Stimulated activated CD8-positive, alpha-beta memory T cell treated with anti-CD3 and anti-CD28 coated beads, Interleukin-4, amount 100 ng/mL, for 1 hour (primary cell): ENCODE measurements around the gene TRAF1.
"Not testable (repeated sequence)": the region's sequence is repeated elsewhere in the genome, so short reads cannot be mapped to it uniquely, and the experiment has no call there.

Source experiments
- DNase-seq, 2 donors: peaks; one replicate each; pipeline ENCODE4 v3.0.0-alpha.2; 2020; ENCODE audit warnings: low read depth in 2 of 2, low spot score in 1 of 2

The TRAF1 gene

GRCh38 chr9:120926397-120926928, at the start of gene TRAF1:
Gene TRAF1, minus strand, starts transcription at chr9:120926796. Its CDS starts 721 bp downstream, at chr9:120926075.
- DNase-seq = no peak

- DNase-seq = no peak
Observed at GRCh38 chr9:120974921-120975320, 48.3 kb upstream of the TRAF1 start.

GRCh38 chr9:120974181-120974580, 47.6 kb upstream of the TRAF1 start:
- no peak for DNase-seq

- no peak for DNase-seq
Observed at GRCh38 chr9:120971938-120972337, 45.3 kb upstream of the TRAF1 start.

- DNase-seq = not testable (repeated sequence)
Observed at GRCh38 chr9:120971471-120971870, 44.9 kb upstream of the TRAF1 start.

- no peak for DNase-seq
Observed at GRCh38 chr9:120970244-120970643, 43.6 kb upstream of the TRAF1 start.

GRCh38 chr9:120966013-120966369, 39.4 kb upstream of the TRAF1 start:
- DNase-seq = no peak

- no peak for DNase-seq
Observed at GRCh38 chr9:120965344-120966012, 38.9 kb upstream of the TRAF1 start.

- no peak for DNase-seq
Observed at GRCh38 chr9:120961936-120962335, 35.3 kb upstream of the TRAF1 start.

- no peak for DNase-seq
Observed at GRCh38 chr9:120960001-120960400, 33.4 kb upstream of the TRAF1 start.

- DNase-seq = no peak
Observed at GRCh38 chr9:120956862-120957261, 30.3 kb upstream of the TRAF1 start.

- no peak for DNase-seq
Observed at GRCh38 chr9:120951960-120952618, 25.5 kb upstream of the TRAF1 start.

GRCh38 chr9:120950421-120951388, 24.1 kb upstream of the TRAF1 start:
- DNase-seq = no peak

GRCh38 chr9:120949290-120949689, 22.7 kb upstream of the TRAF1 start:
- no peak for DNase-seq

- no peak for DNase-seq
Observed at GRCh38 chr9:120948824-120949223, 22.2 kb upstream of the TRAF1 start.

GRCh38 chr9:120947222-120947621, 20.6 kb upstream of the TRAF1 start:
- no peak for DNase-seq

GRCh38 chr9:120946259-120946658, 19.7 kb upstream of the TRAF1 start:
- no peak for DNase-seq

- DNase-seq = no peak
Observed at GRCh38 chr9:120944948-120945347, 18.4 kb upstream of the TRAF1 start.

GRCh38 chr9:120944434-120944843, 17.8 kb upstream of the TRAF1 start:
- DNase-seq = no peak

GRCh38 chr9:120942186-120943001, 15.8 kb upstream of the TRAF1 start:
- no peak for DNase-seq
